ENCODE measurements around the gene CPEB3. TPM values are rescaled to one million over a fixed set of nuclear protein-coding genes. Genes with fewer than 3 reads are reported as not detected.

CPEB3 gene
- total RNA-seq: 5.1 TPM

- peak; percentile 99 for ATAC-seq
Observed at GRCh38 chr10:92290837-92291615, at the start of gene CPEB3, which contains the start of gene MARCHF5. CPEB3 (minus strand) TSS chr10:92291078; CDS start chr10:92240350, 50,728 bp downstream. MARCHF5 (plus strand) TSS chr10:92291167; CDS start chr10:92291495, 328 bp downstream.

- ATAC-seq: peak; percentile 99
Observed at GRCh38 chr10:92329927-92330326, 39.0 kb upstream of the CPEB3 start.

DNA sequence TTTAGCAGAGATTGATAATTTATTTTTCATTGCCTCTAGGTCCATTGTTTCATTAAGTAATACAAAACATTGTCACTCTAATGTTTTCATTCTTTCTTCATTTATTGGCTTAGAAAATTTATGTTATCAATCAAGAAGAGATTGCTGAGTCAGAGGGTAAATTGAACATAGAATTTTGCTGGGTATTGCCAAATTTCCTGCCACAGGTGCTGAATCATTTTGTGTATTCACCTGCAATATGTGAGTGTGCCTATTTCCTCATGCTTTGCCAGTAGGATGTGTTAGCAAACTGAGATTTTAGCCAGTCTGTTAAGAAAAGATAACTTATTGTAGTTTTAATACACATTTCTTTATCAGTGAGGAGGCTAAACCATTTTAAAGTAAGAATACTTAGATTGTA lies 38.1 kb upstream of the CPEB3 start:
- peak; percentile 62 for ATAC-seq

DNA sequence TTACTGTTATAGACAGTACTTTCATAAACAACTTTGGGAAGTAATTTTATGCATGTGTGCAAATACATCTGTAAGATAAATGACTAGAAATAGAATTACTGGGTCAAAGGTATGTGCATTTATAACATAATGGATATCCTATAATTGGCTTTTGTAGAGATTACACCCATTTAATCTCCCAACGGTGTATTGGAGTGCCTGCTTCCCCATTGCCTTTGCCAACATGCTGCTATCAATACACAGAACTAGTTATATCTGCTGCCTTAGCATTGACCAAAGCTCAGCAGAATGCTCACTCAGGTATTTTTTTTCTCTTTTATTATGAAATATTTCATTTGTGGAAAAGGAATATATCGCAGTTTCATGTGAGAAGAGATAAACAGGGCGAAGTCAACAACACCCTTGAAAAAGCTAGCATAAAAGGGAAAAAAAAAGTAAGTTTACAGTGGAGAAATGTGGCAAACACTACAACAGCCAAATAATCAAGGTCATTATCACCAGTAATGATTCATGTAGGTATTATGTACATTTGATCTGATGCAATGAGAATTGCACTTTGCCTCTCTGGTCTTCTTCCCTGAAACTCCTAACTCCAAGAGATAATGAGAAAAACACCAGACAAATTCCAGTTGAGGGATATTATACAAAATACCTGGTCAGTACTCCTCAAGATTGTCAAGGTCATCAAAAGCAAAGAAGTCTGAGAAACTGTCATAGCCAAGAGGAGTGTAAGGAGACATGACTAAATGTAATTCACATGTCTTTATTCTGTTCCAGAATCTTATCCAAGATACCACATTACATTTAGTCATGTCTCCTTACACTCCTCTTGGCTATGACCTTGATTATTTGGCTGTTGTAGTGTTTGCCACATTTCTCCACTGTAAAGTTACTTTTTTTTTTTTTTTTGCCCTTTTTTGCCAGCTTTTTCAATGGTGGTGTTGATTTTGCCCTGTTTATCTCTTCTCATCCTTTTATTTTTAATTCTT lies 36.9 kb upstream of the CPEB3 start:
- no peak for ATAC-seq

DNA sequence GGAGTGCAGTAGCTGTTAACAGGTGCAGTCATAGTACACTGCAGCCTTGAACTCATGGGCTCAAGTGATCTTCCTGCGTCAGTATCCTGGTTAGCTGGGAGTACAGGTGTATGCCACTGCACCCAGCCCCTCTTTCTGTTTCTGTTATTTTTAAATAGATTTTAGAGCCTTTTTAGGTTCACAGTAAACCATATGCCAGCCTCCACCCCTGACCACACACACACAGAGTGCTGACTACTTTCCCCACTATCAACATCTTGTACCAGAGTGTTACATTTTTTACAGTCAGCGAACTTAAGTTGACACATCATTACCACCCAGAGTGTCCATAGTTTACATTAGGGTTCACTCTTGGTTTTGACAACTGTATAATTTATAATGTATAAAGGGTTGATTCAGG lies 32.2 kb upstream of the CPEB3 start:
- ATAC-seq: no peak

DNA sequence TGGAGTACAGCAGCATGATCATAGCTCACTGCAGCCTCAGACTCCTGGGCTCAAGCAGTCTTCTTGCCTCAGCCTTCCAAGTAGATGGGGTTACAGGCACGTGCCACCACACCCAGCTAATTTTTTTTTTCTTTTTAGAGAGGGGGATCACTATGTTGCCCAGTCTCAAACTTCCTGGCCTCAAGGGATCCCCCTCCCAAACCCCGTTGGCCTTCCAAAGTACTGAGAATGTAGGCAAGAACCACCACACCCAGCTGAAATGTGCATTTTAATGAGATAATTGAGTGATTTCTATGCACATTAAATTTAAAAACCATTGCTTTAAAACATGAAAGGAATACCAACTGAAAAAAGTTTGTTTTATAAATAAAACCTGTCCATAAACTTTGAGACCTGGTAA lies 25.7 kb upstream of the CPEB3 start:
- ATAC-seq: no peak

- no peak for ATAC-seq
Observed at GRCh38 chr10:92313750-92314149, 22.9 kb upstream of the CPEB3 start.

GRCh38 chr10:92309272-92309671 lies 18.4 kb upstream of the CPEB3 start:
- ATAC-seq: no peak

DNA sequence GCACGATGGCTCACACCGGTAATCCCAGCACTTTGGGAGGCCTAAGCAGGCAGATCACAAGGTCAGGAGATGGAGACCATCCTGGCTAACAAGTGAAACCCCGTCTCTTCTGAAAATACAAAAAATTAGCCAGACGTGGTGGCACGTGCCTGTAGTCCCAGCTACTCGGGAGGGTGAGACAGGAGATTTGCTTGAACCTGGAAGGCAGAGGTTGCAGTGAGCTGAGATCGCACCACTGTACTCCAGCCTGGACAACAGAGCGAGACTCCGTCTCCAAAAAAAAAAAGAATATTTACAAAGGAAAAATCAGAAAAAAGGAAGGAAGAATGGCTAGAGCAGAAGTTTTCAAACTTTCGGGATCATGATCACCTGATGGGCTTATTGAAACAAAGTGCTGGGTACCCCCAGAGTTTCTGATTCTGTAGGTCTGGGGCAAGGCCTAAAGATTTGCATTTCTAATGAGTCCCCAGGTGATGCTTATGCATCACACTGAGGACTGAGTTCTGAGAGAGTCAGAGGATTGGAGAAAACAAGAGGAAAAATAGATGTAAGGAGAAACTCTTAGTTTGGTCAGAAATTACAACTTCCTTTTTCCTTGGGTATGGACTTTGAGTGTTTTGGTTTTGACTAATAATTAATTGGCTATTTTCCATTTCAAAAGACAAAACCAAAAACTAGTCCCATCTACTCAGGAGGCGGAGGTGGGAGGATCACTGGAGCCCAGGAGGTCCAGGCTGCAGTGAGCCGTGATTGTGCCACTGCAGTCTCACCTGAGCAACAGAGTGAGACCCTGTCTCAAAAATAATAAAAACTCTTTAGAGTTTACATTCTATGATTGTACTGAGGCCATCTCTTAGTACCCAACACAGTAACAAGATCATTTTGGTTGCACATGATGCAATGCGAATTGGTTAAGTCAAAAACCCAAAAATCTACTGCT lies 14.5 kb upstream of the CPEB3 start:
- no peak for ATAC-seq

DNA sequence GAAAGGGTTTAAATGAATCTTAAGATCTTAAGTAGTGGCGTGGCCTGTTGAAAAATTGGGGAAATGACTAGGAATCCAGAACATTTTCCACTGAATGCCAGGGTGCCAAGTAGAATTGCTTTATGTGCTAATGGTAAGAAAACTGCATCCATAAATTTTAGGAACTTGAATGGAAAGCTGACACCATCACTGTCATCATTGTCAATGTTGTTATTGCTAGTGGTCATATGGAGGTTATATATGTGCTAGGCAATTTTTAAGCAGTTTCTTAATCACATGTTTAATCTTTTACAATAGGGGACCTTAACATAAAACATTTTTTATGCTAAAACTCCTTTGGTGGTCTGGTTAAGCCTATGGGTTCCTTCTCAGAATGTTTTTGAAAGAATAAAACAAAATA lies 13.2 kb upstream of the CPEB3 start:
- no peak for ATAC-seq

- no peak for ATAC-seq
Observed at GRCh38 chr10:92303096-92303495, 12.2 kb upstream of the CPEB3 start.

DNA sequence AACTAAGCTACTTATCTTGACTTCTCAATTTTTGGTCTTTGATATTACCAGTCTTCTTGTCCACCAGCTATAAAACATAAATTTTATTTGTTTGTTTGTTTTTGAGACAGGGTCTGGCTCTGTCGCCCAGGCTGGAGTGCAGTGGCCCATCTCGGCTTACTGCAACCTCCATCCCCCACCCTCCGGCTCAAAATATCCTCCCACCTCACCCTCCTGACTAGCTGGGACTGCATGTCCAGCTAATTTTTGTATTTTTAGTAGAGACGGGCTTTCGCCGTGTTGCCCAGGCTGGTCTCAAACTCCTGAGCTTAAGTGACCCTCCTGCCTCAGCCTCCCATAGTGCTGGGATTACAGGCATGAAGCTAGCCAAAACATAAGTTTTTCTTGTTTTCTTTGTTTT lies 7.6 kb upstream of the CPEB3 start:
- ATAC-seq: no peak

DNA sequence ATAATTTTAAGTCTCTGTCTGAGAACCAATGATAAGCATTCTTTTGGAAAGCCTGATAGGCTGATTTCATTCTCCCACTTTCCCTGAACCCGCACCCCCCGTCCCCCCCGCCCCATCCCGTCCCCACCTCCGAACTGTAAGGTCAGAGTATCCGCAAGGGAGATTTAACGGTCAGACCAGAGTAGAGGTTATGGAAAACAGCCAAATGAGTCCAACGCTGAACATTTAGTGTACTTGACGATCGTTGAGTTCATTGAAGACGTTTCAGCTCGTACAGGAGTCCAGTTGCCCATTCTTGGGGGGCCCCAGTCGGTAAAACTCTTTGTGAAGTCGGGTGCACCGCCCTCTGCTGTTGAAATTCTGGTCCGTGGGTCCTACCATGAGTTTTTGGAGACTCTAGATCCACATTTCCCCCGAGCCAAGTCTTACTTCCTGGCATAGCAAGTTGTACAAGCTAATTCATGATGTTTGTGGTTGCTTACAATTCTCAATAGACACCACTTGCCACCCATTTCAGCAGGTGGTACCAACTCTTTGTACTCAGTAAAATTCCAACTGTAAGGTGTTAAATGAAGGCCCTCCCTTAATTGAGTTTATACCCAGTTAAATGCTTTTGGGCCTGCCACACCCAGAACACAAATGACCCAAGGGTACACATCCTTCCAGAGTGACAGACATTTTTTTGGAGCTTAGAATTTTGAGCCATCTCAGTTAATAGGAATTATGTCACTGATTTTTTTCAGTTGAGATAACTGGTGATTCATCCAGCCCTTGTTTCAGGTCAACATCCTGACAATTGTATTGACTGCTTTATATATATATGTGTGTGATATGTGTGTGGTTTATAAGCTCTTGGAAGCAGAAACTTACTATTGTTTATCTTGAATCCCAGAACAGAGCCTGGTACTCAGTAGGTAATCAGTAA lies 1.3 kb upstream of the CPEB3 start:
- no peak for ATAC-seq

DNA sequence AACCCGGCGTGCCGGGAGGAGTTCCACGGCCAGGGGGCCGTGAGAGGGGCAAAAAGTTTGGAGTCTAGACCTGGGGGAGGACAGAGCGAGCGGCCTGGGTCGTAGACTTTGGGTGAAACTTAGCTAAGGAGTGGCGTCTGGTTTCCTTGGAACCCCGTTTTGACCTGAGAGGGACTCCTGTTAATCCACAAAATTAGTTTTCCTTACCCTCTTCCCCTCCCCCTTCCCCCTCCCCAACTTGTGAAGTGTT lies 663 bp upstream of the CPEB3 start:
- ATAC-seq: no peak

GRCh38 chr10:92290076-92290836 lies 622 bp downstream of the CPEB3 start:
- peak; percentile 22 for ATAC-seq

GRCh38 chr10:92284112-92284704 lies 6.7 kb downstream of the CPEB3 start:
- ATAC-seq: no peak

DNA sequence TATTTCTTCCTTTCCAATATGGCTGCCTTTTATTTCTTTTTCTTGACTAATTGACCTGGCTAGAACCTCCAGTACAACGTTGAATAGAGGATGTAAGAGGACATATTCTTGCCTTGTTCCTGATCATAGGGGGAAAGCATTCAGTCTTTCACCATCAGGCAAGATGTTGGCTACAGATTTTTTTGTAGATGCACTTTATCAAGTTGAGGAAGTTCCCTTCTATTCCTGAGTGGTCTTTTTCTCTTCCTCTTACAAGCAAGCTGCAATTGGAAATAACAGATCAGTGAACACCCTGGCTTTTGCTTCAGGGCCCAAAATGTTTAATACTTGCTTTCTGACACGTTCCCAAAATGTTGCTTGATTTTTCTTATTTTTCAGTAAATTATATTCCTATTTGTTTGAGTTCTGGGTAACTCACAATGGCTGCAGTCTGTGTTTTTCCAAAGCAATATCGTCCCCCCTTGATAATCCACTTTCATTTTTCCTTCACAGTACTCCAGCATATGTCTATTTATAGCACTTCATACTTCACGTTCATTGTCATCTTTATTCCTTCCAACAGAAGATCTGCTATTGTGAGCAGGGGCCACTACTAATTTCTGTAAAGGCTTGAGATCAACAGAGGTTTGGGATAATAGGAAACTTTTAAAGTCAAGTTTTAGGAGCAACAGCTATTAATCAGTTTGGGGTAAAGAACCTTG lies 11.7 kb downstream of the CPEB3 start:
- no peak for ATAC-seq

DNA sequence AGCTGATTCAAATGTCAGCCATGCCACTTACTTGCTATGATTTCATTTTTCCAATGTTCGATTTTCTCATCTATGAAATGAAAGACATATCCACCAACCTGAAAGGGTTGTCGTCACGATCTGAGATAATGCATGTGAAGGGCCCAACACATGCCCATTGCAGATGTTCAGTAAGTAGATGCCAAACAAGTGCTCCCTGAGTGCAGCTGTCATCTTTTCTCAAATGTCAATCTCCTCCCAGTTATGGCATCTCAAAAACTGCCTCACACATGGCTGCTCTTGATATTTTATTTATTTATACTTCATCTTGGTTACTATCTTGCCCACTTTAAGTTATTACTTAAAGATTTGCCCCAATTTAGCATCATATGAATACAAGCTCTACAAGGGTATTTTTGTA lies 16.8 kb downstream of the CPEB3 start:
- no peak for ATAC-seq

GRCh38 chr10:92268748-92269147 lies 22.1 kb downstream of the CPEB3 start:
- ATAC-seq: no peak

DNA sequence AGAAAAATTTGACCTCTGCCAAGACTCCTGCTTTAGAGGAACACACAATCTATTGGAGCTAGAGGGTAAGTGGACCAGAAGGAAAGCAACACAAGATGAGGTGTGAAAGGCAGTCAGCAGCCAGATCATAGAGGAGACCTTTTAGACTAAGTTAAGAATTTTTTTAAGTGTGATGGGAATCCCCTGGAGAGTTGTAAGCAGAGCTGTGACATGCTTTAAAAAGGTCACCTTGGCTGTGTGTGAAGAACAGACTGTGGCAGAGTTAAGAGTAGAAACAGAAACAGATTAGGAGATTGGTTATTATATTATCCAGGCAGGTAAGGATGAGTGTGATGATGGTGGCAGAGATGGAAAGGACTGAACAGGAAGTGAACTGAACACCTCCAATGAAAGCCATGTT lies 23.5 kb downstream of the CPEB3 start:
- ATAC-seq: no peak

Data from esophagus mucosa (tissue), 1 donor.